PFSK-1 (cell line): ENCODE data around the gene PSMB2.

Experiments
- FOXP2 ChIP-seq: optimal IDR thresholded peaks from 2 replicates; pipeline ENCODE3; 2011; ENCODE audit warnings: borderline replicate concordance, control low read depth, inconsistent platforms; ENCODE audit not compliant: insufficient read depth; ENCODE audit errors: extremely low read length, extremely low read depth
- POLR2AphosphoS5 ChIP-seq: IDR thresholded peaks from 2 replicates; pipeline ENCODE4 v1.6.1; 2012; ENCODE audit warnings: low read depth, mild to moderate bottlenecking, control low read depth, low read length, moderate library complexity
- REST ChIP-seq, 2 experiments: IDR thresholded peaks; 2 replicates each; pipeline versions ENCODE4 v1.6.1 to v1.8.0; 2011 to 2012; ENCODE audit warnings: low read depth in 2 of 2, low read length in 2 of 2, control low read depth in 1 of 2, inconsistent platforms in 1 of 2, mild to moderate bottlenecking in 1 of 2, moderate library complexity in 1 of 2; ENCODE audit not compliant: insufficient read depth in 1 of 2
- SIN3A ChIP-seq: IDR thresholded peaks from 2 replicates; pipeline ENCODE4 v1.6.1; 2012; ENCODE audit warnings: mild to moderate bottlenecking, low read length, moderate library complexity, borderline replicate concordance; ENCODE audit not compliant: insufficient read depth
- TAF1 ChIP-seq: IDR thresholded peaks from 2 replicates; pipeline ENCODE4 v1.6.1; 2012; ENCODE audit warnings: low read length, control low read depth, borderline replicate concordance; ENCODE audit not compliant: insufficient read depth

Gene PSMB2

DNA sequence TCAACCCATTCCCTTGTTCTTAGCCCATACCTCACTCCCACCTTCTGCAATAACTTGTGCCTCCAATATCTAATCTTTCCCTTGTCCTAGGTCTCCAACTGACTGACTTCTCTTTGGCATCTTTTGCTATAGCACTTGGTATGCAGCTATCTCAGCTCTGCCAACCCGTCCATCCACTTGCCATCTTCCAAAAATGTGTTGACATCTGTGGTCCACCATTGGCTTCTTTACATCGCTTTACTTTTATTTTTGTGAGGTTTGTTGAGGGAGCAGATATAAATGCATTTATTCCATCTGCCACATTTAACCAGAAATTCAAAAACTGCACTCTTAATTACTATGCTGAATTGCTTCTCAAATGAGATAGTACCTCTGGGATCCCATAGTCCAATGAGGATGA lies 24.9 kb upstream of the PSMB2 start:
- TF ChIP-seq TAF1 (no peak), REST (IDR thresholded peaks at IDR 0.05; ENCODE audit: insufficient read depth in 1 of 2, low read depth in 2 of 2, low read length in 2 of 2) (no peak)

GRCh38 chr1:35663434-35663833 lies 22.1 kb upstream of the PSMB2 start:
- TF ChIP-seq REST (IDR thresholded peaks at IDR 0.05; ENCODE audit: insufficient read depth in 1 of 2, low read depth in 2 of 2, low read length in 2 of 2) (no peak), FOXP2 (no peak), POLR2AphosphoS5 (no peak), TAF1 (no peak), SIN3A (no peak)

- TF ChIP-seq REST (IDR thresholded peaks at IDR 0.05; ENCODE audit: insufficient read depth in 1 of 2, low read depth in 2 of 2, low read length in 2 of 2) (no peak), TAF1 (no peak), FOXP2 (no peak), POLR2AphosphoS5 (no peak), SIN3A (no peak)
Observed at GRCh38 chr1:35661474-35661795, 20.1 kb upstream of the PSMB2 start.

DNA sequence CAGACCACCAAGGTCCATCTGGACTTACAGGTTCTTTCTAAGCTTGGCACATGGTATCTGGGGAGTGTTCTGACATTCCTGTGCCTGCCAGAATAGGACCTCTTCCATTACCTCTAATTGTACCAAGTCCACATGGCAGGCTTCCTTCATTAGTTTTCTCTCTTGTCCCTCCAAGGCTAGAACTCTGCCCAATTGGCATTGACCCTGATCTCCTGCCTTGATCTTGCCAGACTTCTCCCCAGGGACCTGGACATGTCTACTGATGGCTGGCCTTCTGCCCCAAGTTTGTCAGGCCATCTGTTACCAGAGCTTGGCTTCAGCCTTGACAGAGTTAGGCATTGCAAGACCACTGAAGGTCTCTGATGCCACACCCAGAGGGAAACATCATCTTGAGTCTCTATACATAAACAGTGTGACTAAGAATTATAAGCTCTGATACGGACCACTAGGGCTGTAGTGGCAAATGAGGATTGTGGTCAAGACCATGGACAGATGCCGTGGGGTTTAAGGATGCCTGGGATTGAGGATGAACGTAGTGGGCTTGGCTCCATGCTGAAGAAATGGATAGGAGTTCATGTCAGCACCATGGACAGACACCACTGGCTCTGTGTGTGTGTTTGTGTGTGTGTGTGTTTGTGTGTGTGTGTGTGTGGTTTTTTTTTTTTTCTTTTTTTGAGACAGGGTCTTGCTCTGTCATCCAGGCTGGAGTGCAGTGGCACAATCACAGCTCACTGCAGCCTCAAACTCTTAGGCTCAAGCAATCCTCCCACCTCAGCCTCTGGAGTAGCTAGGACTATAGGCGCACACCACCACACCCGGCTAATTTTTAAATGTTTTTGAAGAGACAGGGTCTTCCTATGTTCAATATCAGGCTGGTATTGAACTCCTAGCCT lies 19.5 kb upstream of the PSMB2 start:
- TF ChIP-seq SIN3A (no peak), FOXP2 (no peak), TAF1 (no peak), REST (IDR thresholded peaks at IDR 0.05; ENCODE audit: insufficient read depth in 1 of 2, low read depth in 2 of 2, low read length in 2 of 2) (peak; percentile 85 to 93), POLR2AphosphoS5 (no peak)
